ENCODE measurements around the gene PAK4.

- no peak for TF ChIP-seq CTCF (IDR thresholded peaks at IDR 0.05)
- no peak for TF ChIP-seq POLR2A (IDR thresholded peaks at IDR 0.05)
Observed at GRCh38 chr19:39208175-39208795, 82.7 kb downstream of the PAK4 start.
